ENCODE measurements around the gene MARCKSL1. TPM values are rescaled to one million over a fixed set of nuclear protein-coding genes. Genes with fewer than 3 reads are reported as not detected.
"Not testable (repeated sequence)": the region's sequence is repeated elsewhere in the genome, so short reads cannot be mapped to it uniquely, and the experiment has no call there.

Gene MARCKSL1
- total RNA-seq, 1 donor from 2014 or later: 730 TPM

GRCh38 chr1:32305310-32305709 lies 30.7 kb downstream of the MARCKSL1 start:
- Mint-ChIP-seq H3K4me3 (ENCODE audit: unreplicated experiment) (peak overlapping the region; percentile 67), H3K36me3 (ENCODE audit: low read depth, unreplicated experiment) (peaks cover 27% of the 10 kb centered on the region), H3K9me3 (ENCODE audit: unreplicated experiment) (no peaks in the 10 kb centered on the region)

GRCh38 chr1:32303997-32304622 lies 31.9 kb downstream of the MARCKSL1 start:
- H3K4me1 Mint-ChIP-seq (ENCODE audit: unreplicated experiment): no peaks in the 10 kb centered on the region
- H3K27ac Mint-ChIP-seq (ENCODE audit: unreplicated experiment): no peak overlapping the region
- TF ChIP-seq, protein P1, sequence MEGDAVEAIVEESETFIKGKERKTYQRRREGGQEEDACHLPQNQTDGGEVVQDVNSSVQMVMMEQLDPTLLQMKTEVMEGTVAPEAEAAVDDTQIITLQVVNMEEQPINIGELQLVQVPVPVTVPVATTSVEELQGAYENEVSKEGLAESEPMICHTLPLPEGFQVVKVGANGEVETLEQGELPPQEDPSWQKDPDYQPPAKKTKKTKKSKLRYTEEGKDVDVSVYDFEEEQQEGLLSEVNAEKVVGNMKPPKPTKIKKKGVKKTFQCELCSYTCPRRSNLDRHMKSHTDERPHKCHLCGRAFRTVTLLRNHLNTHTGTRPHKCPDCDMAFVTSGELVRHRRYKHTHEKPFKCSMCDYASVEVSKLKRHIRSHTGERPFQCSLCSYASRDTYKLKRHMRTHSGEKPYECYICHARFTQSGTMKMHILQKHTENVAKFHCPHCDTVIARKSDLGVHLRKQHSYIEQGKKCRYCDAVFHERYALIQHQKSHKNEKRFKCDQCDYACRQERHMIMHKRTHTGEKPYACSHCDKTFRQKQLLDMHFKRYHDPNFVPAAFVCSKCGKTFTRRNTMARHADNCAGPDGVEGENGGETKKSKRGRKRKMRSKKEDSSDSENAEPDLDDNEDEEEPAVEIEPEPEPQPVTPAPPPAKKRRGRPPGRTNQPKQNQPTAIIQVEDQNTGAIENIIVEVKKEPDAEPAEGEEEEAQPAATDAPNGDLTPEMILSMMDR (IDR thresholded peaks at IDR 0.05; ENCODE audit: unreplicated experiment): no peak
- H3K9me3 Mint-ChIP-seq (ENCODE audit: unreplicated experiment): no peaks in the 10 kb centered on the region
- H3K27me3 Mint-ChIP-seq (ENCODE audit: unreplicated experiment): no peaks in the 10 kb centered on the region
- no peak for DNase-seq (ENCODE audit: low spot score)
- H3K4me3 Mint-ChIP-seq (ENCODE audit: unreplicated experiment): peak overlapping the region; percentile 47
- H3K36me3 Mint-ChIP-seq (ENCODE audit: low read depth, unreplicated experiment): peaks cover 27% of the 10 kb centered on the region

More at GRCh38 chr1:32305310-32305709, 30.7 kb downstream of the MARCKSL1 start:
- Mint-ChIP-seq H3K27ac (ENCODE audit: unreplicated experiment) (peak overlapping the region; percentile 42), H3K27me3 (ENCODE audit: unreplicated experiment) (no peaks in the 10 kb centered on the region), H3K4me1 (ENCODE audit: unreplicated experiment) (no peaks in the 10 kb centered on the region)
- no peak for DNase-seq (ENCODE audit: low spot score)
- TF ChIP-seq, protein P1 (IDR thresholded peaks at IDR 0.05; ENCODE audit: unreplicated experiment): no peak

DNA sequence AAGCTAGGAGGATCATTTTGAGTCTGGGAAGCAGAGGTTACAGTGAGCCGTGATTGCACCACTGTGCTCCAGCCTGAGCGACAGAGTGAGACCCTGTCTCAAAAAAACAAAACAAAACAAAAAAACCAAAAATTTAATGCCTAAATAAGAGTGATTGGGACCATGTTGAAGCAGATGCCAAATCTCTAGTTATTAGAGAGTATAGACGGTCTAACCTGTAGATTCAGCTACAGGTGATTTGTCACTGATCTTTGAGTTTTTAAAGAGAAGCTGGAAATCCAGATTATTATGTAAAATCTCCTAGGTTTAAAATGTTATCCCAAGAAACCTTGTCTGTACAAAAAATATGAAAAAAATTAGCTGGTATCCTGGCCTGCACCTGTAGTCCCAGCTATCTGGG lies 32.7 kb downstream of the MARCKSL1 start:
- Mint-ChIP-seq H3K36me3 (ENCODE audit: low read depth, unreplicated experiment) (peaks cover 27% of the 10 kb centered on the region), H3K4me1 (ENCODE audit: unreplicated experiment) (no peaks in the 10 kb centered on the region), H3K4me3 (ENCODE audit: unreplicated experiment) (no peak overlapping the region), H3K9me3 (ENCODE audit: unreplicated experiment) (no peaks in the 10 kb centered on the region), H3K27me3 (ENCODE audit: unreplicated experiment) (no peaks in the 10 kb centered on the region), H3K27ac (ENCODE audit: unreplicated experiment) (no peak overlapping the region)
- TF ChIP-seq, protein P1 (IDR thresholded peaks at IDR 0.05; ENCODE audit: unreplicated experiment): no peak
- DNase-seq (ENCODE audit: low spot score): no peak

- Mint-ChIP-seq H3K9me3 (ENCODE audit: unreplicated experiment) (no peaks in the 10 kb centered on the region), H3K4me3 (ENCODE audit: unreplicated experiment) (no peak overlapping the region), H3K4me1 (ENCODE audit: unreplicated experiment) (peaks cover 13% of the 10 kb centered on the region), H3K27me3 (ENCODE audit: unreplicated experiment) (no peaks in the 10 kb centered on the region), H3K27ac (ENCODE audit: unreplicated experiment) (no peak overlapping the region), H3K36me3 (ENCODE audit: low read depth, unreplicated experiment) (peaks cover 29% of the 10 kb centered on the region)
- DNase-seq (ENCODE audit: low spot score): no peak
- TF ChIP-seq, protein P1 (IDR thresholded peaks at IDR 0.05; ENCODE audit: unreplicated experiment): no peak
Observed at GRCh38 chr1:32299327-32299726, 36.7 kb downstream of the MARCKSL1 start.

DNA sequence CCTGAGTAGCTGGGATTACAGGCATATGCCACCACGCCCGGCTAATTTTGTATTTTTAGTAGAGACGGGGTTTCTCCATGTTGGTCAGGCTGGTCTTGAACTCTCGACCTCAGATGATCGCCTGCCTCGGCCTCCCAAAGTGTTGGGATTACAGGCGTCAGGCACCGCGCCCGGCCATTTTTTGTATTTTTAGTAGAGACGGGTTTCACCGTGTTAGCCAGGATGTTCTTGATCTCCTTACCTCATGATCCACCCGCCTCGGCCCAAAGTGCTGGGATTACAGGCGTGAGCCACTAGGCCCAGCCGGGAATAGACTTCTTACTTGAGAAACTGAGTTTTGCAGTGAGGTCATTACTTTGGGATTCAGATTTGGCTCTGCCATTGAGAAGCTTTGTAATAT lies 37.8 kb downstream of the MARCKSL1 start:
- H3K9me3 Mint-ChIP-seq (ENCODE audit: unreplicated experiment); H3K27me3 Mint-ChIP-seq (ENCODE audit: unreplicated experiment); H3K4me3 Mint-ChIP-seq (ENCODE audit: unreplicated experiment); H3K27ac Mint-ChIP-seq (ENCODE audit: unreplicated experiment); DNase-seq (ENCODE audit: low spot score): not testable (repeated sequence)
- Mint-ChIP-seq H3K4me1 (ENCODE audit: unreplicated experiment) (peaks cover 13% of the 10 kb centered on the region), H3K36me3 (ENCODE audit: low read depth, unreplicated experiment) (peaks cover 21% of the 10 kb centered on the region)
